Ovary (tissue), 9 donors: Measurements from ENCODE around the gene BRSK2. TPM values are rescaled to one million over a fixed set of nuclear protein-coding genes. Genes with fewer than 3 reads are reported as not detected.

Experiments
- DNase-seq, 5 donors: peaks; one replicate each; pipeline ENCODE4 v3.0.0-alpha.2; 2019 to 2020
- H3K27ac ChIP-seq, 2 donors: fragments of 200-600 bp; one replicate each; pipeline versions ENCODE4 v1.5.1 to v1.8.0; 2019 to 2022
- H3K27me3 ChIP-seq: fragments of 200-600 bp; one replicate; pipeline ENCODE4 v1.8.0; 2022
- H3K36me3 ChIP-seq: fragments of 200-600 bp; sonication (generic); one replicate; pipeline ENCODE4 v1.5.1; 2019
- H3K4me1 ChIP-seq: one replicate; pipeline ENCODE4 v1.8.1; 2013; ENCODE audit warnings: mild to moderate bottlenecking, moderate library complexity; ENCODE audit not compliant: insufficient read depth
- H3K4me3 ChIP-seq: fragments of 200-600 bp; sonication (generic); one replicate; pipeline ENCODE4 v1.5.1; 2017
- H3K9me3 ChIP-seq, 2 donors: fragments of 200-600 bp in 1 of 2; sonication (generic) in 1 of 2; one replicate each; pipeline versions ENCODE4 v1.5.1 to v1.8.1; 2013 to 2019; ENCODE audit warnings: mild to moderate bottlenecking in 1 of 2, moderate library complexity in 1 of 2
- EP300 ChIP-seq: sonication (generic); formaldehyde crosslinking; IDR thresholded peaks from one replicate; pipeline ENCODE4 v1.6.1; 2017; ENCODE audit warnings: antibody characterized with exemption
- POLR2A ChIP-seq: fragments of 450-650 bp; IDR thresholded peaks from one replicate; pipeline ENCODE4 v1.6.1; 2017; ENCODE audit warnings: antibody characterized with exemption, mild to moderate bottlenecking, moderate library complexity
- WGBS, 3 donors: extraction: QIAGEN DNeasy Blood & Tissue Kit in 1 of 3; methylation state at CpG; one replicate each; pipeline versions ENCODE4 v1.1.5 to v1.1.7; 2013 to 2017; 5-methylcytosine and 5-hydroxymethylcytosine counted together
- intact Hi-C, 4 donors: fragments of 100-400 bp; cut with DNase I; formaldehyde crosslinking; loops; one replicate each; pipeline versions ENCODE4 v1.11.0 to v1.15.1; 2022 to 2023
- polyA plus RNA-seq, 2 donors: library from polyadenylated mRNA; stranded (reverse); fragments of 200-250 nt in 1 of 2; fragments of 350-450 nt in 1 of 2; fragmentation: Illumina TruSeq in 1 of 2; extraction: RNeasy Lipid Tissue Mini Kit (QIAGEN cat#74804) in 1 of 2; gene quantifications; one replicate each; pipeline ENCODE4 v1.2.3, GENCODE V29; 2013 to 2014
- total RNA-seq, 7 donors: library from RNA; depleted of rRNA in 2 of 7; stranded (reverse); fragments of >200 nt in 2 of 7; fragmentation: NEBNext Ultra II Directional in 3 of 7; extraction: Animal tissue kit (Norgen Biotek cat#: 25700) in 3 of 7; gene quantifications; one replicate each; pipeline versions ENCODE4 v1.1.0 to v1.2.4, GENCODE V29; 2016 to 2023
- TF ChIP-seq, protein P1 (sequence below), 3 donors: fragments of 450-650 bp in 2 of 3; fragments of 200-600 bp in 1 of 3; IDR thresholded peaks; one replicate each; pipeline versions ENCODE4 v1.5.1 to v1.8.0; 2016 to 2022; ENCODE audit warnings: antibody characterized with exemption in 3 of 3, mild to moderate bottlenecking in 1 of 3
- donor health status: DM: no; HTN: no; CAD: no; lungs with moderate emphysema.
- donor health status: DM: no; HTN: no; CAD: no.
- donor health status: Bipolar disorder and iron deficiency.
- donor health status: DM: yes; HTN: yes; CAD: no.
- donor health status: DM: no; HTN: no; CAD: no.
- donor health status: DM: yes; HTN: yes; CAD: no.

The BRSK2 gene
- total and polyA plus RNA-seq, 9 donors, result 0.22 to 1.5 (median 0.52) TPM

DNA sequence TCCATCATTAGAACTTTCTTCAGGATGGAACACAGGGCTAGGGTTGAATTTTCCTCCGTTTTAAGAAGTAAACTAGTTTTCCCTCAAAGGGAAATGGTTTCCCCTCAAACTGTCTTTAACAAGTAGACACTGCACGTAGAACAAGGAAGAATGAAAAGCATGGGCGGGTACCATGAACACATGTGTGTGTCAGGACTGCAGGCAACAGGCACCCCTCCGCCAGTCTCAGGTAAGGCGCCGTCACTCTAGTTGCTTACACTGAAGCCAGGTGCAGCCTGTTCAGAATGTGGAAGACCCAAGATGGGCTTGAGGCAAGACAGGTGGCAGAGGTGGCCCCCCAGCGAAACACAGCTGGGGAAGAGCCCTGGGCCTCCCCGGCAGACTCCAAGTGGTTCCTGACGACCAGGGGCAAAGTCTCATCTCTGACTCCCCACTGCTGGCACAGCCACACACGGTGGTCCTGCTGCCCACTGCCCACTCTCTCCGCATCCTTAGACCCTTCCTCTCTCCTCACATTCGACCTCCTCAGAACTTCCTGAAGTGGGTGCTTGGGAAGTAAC is 122.3 kb downstream of the BRSK2 start:
- no peak for DNase-seq
- no peak overlapping the region for H3K27ac ChIP-seq
- H3K9me3 ChIP-seq, result no peaks in the 10 kb centered on the region
- intact Hi-C loops, result loop anchor here in 1 of 4 donors (10.0 kb wide), 1 partner anchor 207 kb away; the partner anchor contains the start of gene TOLLIP
- WGBS, 3 donors, result 86 to 89% (median 87%) methylated on average over 12 of the region's 12 CpGs
- TF ChIP-seq, protein P1, sequence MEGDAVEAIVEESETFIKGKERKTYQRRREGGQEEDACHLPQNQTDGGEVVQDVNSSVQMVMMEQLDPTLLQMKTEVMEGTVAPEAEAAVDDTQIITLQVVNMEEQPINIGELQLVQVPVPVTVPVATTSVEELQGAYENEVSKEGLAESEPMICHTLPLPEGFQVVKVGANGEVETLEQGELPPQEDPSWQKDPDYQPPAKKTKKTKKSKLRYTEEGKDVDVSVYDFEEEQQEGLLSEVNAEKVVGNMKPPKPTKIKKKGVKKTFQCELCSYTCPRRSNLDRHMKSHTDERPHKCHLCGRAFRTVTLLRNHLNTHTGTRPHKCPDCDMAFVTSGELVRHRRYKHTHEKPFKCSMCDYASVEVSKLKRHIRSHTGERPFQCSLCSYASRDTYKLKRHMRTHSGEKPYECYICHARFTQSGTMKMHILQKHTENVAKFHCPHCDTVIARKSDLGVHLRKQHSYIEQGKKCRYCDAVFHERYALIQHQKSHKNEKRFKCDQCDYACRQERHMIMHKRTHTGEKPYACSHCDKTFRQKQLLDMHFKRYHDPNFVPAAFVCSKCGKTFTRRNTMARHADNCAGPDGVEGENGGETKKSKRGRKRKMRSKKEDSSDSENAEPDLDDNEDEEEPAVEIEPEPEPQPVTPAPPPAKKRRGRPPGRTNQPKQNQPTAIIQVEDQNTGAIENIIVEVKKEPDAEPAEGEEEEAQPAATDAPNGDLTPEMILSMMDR (IDR thresholded peaks at IDR 0.05), result no peak
- no peak for TF ChIP-seq POLR2A
- TF ChIP-seq EP300, result no peak
- H3K27me3 ChIP-seq, result no peaks in the 10 kb centered on the region
- no peak overlapping the region for H3K4me3 ChIP-seq
- peaks cover 22% of the 10 kb centered on the region for H3K4me1 ChIP-seq
- no peaks in the 10 kb centered on the region for H3K36me3 ChIP-seq

Other genes starting within 250 kb of the BRSK2 start
- under 1 TPM in 1 of 7 donors, not detected in 6; 0.03 TPM for gene MUC5AC, start 232.0 kb upstream of the BRSK2 start, total RNA-seq
- gene MUC5AC, start 232.0 kb upstream of the BRSK2 start, polyA plus RNA-seq, result not detected
- 10 to 100 TPM in 1 of 7 donors, 1 to 10 TPM in 3, under 1 TPM in 2, not detected in 1; 0.05 to 35.3 (median 2.6) TPM for gene MUC5B, start 166.9 kb upstream of the BRSK2 start, total RNA-seq
- gene MUC5B, start 166.9 kb upstream of the BRSK2 start, polyA plus RNA-seq, result under 1 TPM; 0.02 TPM
- gene TOLLIP, start 80.3 kb upstream of the BRSK2 start, total RNA-seq, result 10 to 100 TPM; 26.1 to 60.8 (median 53.9) TPM
- gene TOLLIP, start 80.3 kb upstream of the BRSK2 start, polyA plus RNA-seq, result 10 to 100 TPM; 14.1 to 25.8 TPM
- gene MOB2, start 96.8 kb downstream of the BRSK2 start, total RNA-seq, result 10 to 100 TPM; 28.5 to 47.2 (median 31.3) TPM
- 10 to 100 TPM; 32.0 to 50.1 TPM for gene MOB2, start 96.8 kb downstream of the BRSK2 start, polyA plus RNA-seq
- gene DUSP8, start 182.3 kb downstream of the BRSK2 start, total RNA-seq, result 10 to 100 TPM in 2 of 7 donors, 1 to 10 TPM in 3, under 1 TPM in 2; 0.38 to 14.9 (median 1.3) TPM
- 1 to 10 TPM in 1 of 2 donors, under 1 TPM in 1; 0.59 to 1.6 TPM for gene DUSP8, start 182.3 kb downstream of the BRSK2 start, polyA plus RNA-seq
- gene KRTAP5-1, start 195.3 kb downstream of the BRSK2 start, total RNA-seq, result not detected
- gene KRTAP5-1, start 195.3 kb downstream of the BRSK2 start, polyA plus RNA-seq, result not detected
- not detected for gene KRTAP5-2, start 208.4 kb downstream of the BRSK2 start, total RNA-seq
- not detected for gene KRTAP5-2, start 208.4 kb downstream of the BRSK2 start, polyA plus RNA-seq
- not detected for gene KRTAP5-3, start 218.5 kb downstream of the BRSK2 start, total RNA-seq
- not detected for gene KRTAP5-3, start 218.5 kb downstream of the BRSK2 start, polyA plus RNA-seq
- gene KRTAP5-4, start 232.2 kb downstream of the BRSK2 start, total RNA-seq, result not detected
- gene KRTAP5-4, start 232.2 kb downstream of the BRSK2 start, polyA plus RNA-seq, result not detected
- not detected for gene KRTAP5-5, start 239.8 kb downstream of the BRSK2 start, total RNA-seq
- not detected for gene KRTAP5-5, start 239.8 kb downstream of the BRSK2 start, polyA plus RNA-seq